ENCODE results near the gene SERPIND1.

The SERPIND1 gene

GRCh38 chr22:20782596-20783299 lies 8.8 kb downstream of the SERPIND1 start:
- ChIA-PET CTCF (interaction anchor here (0.6 to 4.0 kb wide), 12 partner anchors 9 to 110 kb away, joined by 3 to 34 read pairs (median 6); partner anchors contain the start of gene SERPIND1), POLR2A (no interaction called here)
- Histone ChIP-seq H3K27ac (ENCODE audit: extremely low read depth, low read depth, low read length) (no peak overlapping the region), H3K36me3 (ENCODE audit: control insufficient read depth in 2 of 2, insufficient read depth in 1 of 2, low read length in 2 of 2) (peaks cover 0 to 42% of the 10 kb centered on the region in 2 experiments; a peak in 1 of 3 replicates), H3K4me3 (ENCODE audit: low read depth, low read length) (no peak overlapping the region), H3K4me1 (ENCODE audit: control insufficient read depth, insufficient read depth, low read length) (no peaks in the 10 kb centered on the region), H3K9me3 (ENCODE audit: control insufficient read depth, insufficient read depth, low read depth, low read length) (no peaks in the 10 kb centered on the region)
- no peak for TF ChIP-seq ZNF274 (IDR thresholded peaks at IDR 0.05; ENCODE audit: low read length)
- TF ChIP-seq ZNF274 (tag by site-specific recombination; IDR thresholded peaks at IDR 0.05; ENCODE audit: borderline replicate concordance): no peak
- TF ChIP-seq, protein P1, sequence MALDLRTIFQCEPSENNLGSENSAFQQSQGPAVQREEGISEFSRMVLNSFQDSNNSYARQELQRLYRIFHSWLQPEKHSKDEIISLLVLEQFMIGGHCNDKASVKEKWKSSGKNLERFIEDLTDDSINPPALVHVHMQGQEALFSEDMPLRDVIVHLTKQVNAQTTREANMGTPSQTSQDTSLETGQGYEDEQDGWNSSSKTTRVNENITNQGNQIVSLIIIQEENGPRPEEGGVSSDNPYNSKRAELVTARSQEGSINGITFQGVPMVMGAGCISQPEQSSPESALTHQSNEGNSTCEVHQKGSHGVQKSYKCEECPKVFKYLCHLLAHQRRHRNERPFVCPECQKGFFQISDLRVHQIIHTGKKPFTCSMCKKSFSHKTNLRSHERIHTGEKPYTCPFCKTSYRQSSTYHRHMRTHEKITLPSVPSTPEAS (tag by site-specific recombination; IDR thresholded peaks at IDR 0.05): no peak
- TF ChIP-seq ZBTB6 (tag by site-specific recombination; IDR thresholded peaks at IDR 0.05): no peak

- Histone ChIP-seq H3K27ac (ENCODE audit: extremely low read depth, low read depth, low read length) (no peak overlapping the region), H3K4me3 (ENCODE audit: low read depth, low read length) (no peak overlapping the region), H3K4me1 (ENCODE audit: control insufficient read depth, insufficient read depth, low read length) (no peaks in the 10 kb centered on the region), H3K9me3 (ENCODE audit: control insufficient read depth, insufficient read depth, low read depth, low read length) (no peaks in the 10 kb centered on the region), H3K36me3 (ENCODE audit: control insufficient read depth in 2 of 2, insufficient read depth in 1 of 2, low read length in 2 of 2) (peaks cover 0 to 47% of the 10 kb centered on the region in 2 experiments; a peak in 1 of 3 replicates)
- POLR2A ChIA-PET: no interaction called here
- CTCF ChIA-PET: interaction anchor here (0.6 to 4.0 kb wide), 18 partner anchors 8 to 177 kb away, joined by 3 to 34 read pairs (median 5); partner anchors contain the start of gene SERPIND1
- TF ChIP-seq ZNF302 (tag by site-specific recombination; IDR thresholded peaks at IDR 0.05; ENCODE audit: low read depth) (no peak), MEIS1 (CRISPR knock-in tag; IDR thresholded peaks at IDR 0.05; ENCODE audit: borderline replicate concordance) (no peak), ZNF211 (tag by site-specific recombination; IDR thresholded peaks at IDR 0.05; ENCODE audit: low read depth) (no peak), ZNF610 (tag by site-specific recombination; IDR thresholded peaks at IDR 0.05; ENCODE audit: borderline replicate concordance) (no peak), ZNF558 (tag by site-specific recombination; IDR thresholded peaks at IDR 0.05) (no peak), ZNF433 (tag by site-specific recombination; IDR thresholded peaks at IDR 0.05; ENCODE audit: low read depth) (no peak), ZFP69B (tag by site-specific recombination; IDR thresholded peaks at IDR 0.05) (no peak), ZNF112 (tag by site-specific recombination; IDR thresholded peaks at IDR 0.05) (no peak), ZBTB20 (tag by site-specific recombination; IDR thresholded peaks at IDR 0.05) (no peak), ZNF23 (tag by site-specific recombination; IDR thresholded peaks at IDR 0.05; ENCODE audit: borderline replicate concordance) (no peak), ZNF174 (tag by site-specific recombination; IDR thresholded peaks at IDR 0.05) (no peak), ZNF157 (tag by site-specific recombination; IDR thresholded peaks at IDR 0.05) (no peak), ZNF544 (tag by site-specific recombination; IDR thresholded peaks at IDR 0.05) (no peak), KLF7 (tag by site-specific recombination; IDR thresholded peaks at IDR 0.05; ENCODE audit: borderline replicate concordance) (no peak), ZXDB (tag by site-specific recombination; IDR thresholded peaks at IDR 0.05) (no peak), TCF7L2 (IDR thresholded peaks at IDR 0.05; ENCODE audit: borderline replicate concordance, low read depth, low read length) (no peak), ZNF707 (tag by site-specific recombination; IDR thresholded peaks at IDR 0.05) (no peak)
- TF ChIP-seq, protein P2, sequence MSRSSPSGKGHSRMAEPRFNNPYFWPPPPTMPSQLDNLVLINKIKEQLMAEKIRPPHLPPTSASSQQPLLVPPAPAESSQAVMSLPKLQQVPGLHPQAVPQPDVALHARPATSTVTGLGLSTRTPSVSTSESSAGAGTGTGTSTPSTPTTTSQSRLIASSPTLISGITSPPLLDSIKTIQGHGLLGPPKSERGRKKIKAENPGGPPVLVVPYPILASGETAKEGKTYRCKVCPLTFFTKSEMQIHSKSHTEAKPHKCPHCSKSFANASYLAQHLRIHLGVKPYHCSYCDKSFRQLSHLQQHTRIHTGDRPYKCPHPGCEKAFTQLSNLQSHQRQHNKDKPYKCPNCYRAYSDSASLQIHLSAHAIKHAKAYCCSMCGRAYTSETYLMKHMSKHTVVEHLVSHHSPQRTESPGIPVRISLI (tag by site-specific recombination; IDR thresholded peaks at IDR 0.05): no peak
These were observed 9.4 kb downstream of the SERPIND1 start for GRCh38 chr22:20783300-20783673.

Measured in HEK293 (cell line).